ENCODE measurements around the gene HMGB3. TPM values are rescaled to one million over a fixed set of nuclear protein-coding genes. Genes with fewer than 3 reads are reported as not detected.
A peak's percentile ranks its signal among the peaks of the same experiment; 100 is the strongest.
"Not testable (repeated sequence)": the region's sequence is repeated elsewhere in the genome, so short reads cannot be mapped to it uniquely, and the experiment has no call there.

The HMGB3 gene
- total RNA-seq, 1 donor from 2014 or later = 16.8 TPM

DNA sequence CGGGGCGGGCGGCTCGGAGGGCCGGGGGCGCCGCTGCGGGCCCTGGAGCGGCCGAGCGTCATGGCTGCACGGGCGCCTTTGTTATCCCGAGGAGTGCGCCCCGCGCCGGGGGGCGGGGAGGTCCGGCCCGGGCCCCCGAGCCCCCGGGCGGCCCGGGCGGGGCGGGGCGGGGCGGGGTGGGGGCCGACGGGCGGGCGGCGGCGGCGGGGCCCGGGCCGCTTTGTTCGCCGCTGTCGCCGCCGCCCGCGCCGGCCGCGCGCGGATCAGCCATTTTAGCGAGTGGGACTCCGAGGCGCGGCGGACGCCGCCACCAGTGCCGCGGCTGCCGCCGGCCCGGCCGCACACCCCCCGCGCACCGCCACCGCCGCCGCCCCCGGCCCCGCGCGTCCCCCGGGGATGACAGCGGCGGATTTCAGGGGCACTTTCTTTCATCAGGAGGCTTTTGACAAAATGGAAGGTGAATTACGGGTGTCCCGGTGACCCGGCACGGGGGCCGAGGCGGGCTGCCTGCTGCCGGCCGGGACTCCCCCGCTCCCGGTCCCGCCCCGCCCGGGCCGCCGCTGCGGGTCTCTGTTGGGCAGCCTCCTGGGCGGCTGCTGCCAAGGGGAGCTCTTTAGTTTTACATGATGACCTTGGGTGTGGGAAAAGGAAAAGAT is 1.2 kb downstream of the HMGB3 start:
- DNase-seq (no peak), ATAC-seq (no peak)
- TF ChIP-seq, protein P1, sequence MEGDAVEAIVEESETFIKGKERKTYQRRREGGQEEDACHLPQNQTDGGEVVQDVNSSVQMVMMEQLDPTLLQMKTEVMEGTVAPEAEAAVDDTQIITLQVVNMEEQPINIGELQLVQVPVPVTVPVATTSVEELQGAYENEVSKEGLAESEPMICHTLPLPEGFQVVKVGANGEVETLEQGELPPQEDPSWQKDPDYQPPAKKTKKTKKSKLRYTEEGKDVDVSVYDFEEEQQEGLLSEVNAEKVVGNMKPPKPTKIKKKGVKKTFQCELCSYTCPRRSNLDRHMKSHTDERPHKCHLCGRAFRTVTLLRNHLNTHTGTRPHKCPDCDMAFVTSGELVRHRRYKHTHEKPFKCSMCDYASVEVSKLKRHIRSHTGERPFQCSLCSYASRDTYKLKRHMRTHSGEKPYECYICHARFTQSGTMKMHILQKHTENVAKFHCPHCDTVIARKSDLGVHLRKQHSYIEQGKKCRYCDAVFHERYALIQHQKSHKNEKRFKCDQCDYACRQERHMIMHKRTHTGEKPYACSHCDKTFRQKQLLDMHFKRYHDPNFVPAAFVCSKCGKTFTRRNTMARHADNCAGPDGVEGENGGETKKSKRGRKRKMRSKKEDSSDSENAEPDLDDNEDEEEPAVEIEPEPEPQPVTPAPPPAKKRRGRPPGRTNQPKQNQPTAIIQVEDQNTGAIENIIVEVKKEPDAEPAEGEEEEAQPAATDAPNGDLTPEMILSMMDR (IDR thresholded peaks at IDR 0.05) = no peak
- H3K27me3 ChIP-seq (ENCODE audit: low read depth) = no peaks in the 10 kb centered on the region
- H3K27ac ChIP-seq = no peak overlapping the region
- no peaks in the 10 kb centered on the region for H3K9me3 ChIP-seq
- H3K36me3 ChIP-seq = no peaks in the 10 kb centered on the region
- intact Hi-C loops (cut with DNase I) = no loop called here
- peak overlapping the region; percentile 54 for H3K4me3 ChIP-seq
- H3K4me1 ChIP-seq = no peaks in the 10 kb centered on the region

DNA sequence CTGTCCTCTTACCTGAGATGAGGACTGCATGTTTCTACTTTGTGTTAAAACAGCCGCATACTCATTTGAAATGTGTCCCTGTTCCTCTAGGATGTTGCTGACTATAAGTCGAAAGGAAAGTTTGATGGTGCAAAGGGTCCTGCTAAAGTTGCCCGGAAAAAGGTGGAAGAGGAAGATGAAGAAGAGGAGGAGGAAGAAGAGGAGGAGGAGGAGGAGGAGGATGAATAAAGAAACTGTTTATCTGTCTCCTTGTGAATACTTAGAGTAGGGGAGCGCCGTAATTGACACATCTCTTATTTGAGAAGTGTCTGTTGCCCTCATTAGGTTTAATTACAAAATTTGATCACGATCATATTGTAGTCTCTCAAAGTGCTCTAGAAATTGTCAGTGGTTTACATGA is 4.6 kb downstream of the HMGB3 start:
- ATAC-seq; H3K9me3 ChIP-seq; intact Hi-C loops (cut with DNase I); H3K36me3 ChIP-seq; H3K4me3 ChIP-seq; H3K27ac ChIP-seq; H3K27me3 ChIP-seq (ENCODE audit: low read depth); DNase-seq; H3K4me1 ChIP-seq: not testable (repeated sequence)

DNA sequence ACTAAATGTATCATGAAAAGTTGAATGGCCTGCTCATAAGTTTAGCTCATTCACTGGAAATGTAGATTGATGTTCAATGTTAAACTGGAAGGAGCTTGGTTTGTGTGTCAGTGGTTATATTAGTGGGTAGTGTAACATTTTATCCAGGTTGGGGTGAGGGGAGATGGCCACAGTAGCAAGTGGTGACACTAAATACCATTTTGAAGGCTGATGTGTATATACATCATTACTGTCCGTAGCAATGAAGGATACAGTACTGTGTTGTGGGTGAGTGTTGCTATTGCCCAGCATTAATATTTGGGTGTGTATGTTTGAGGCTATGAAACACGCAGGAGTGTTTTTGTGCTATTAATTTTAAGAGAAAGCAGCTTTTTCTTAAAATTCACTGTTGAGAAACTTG is 6.3 kb downstream of the HMGB3 start:
- TF ChIP-seq, protein P1 (IDR thresholded peaks at IDR 0.05) = no peak
- H3K27ac ChIP-seq = no peak overlapping the region
- ATAC-seq (no peak), DNase-seq (no peak)
- H3K36me3 ChIP-seq = no peaks in the 10 kb centered on the region
- intact Hi-C loops (cut with DNase I) = no loop called here
- no peak overlapping the region for H3K4me3 ChIP-seq
- no peaks in the 10 kb centered on the region for H3K9me3 ChIP-seq
- H3K4me1 ChIP-seq = no peaks in the 10 kb centered on the region
- no peaks in the 10 kb centered on the region for H3K27me3 ChIP-seq (ENCODE audit: low read depth)

DNA sequence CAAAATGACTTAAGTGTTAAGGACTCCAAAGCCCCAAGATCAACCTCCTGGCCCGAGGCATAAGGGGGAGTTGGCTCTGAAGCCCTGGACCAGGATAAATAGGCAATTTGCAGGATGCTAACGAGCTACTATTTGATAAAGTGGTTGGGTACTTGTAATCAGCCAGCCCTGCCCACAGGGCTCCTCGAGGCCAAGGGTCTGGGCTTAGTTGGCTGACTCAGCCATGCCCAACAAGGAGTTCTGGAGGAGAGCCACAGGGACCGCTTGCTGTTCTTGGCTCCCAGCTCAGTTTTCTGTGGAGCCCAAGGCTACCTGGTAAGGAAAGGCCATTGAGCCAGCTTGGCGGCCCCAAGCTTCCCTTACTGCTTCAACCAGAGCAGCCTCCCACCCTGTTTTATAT is 7.8 kb downstream of the HMGB3 start:
- no peak for ATAC-seq

DNA sequence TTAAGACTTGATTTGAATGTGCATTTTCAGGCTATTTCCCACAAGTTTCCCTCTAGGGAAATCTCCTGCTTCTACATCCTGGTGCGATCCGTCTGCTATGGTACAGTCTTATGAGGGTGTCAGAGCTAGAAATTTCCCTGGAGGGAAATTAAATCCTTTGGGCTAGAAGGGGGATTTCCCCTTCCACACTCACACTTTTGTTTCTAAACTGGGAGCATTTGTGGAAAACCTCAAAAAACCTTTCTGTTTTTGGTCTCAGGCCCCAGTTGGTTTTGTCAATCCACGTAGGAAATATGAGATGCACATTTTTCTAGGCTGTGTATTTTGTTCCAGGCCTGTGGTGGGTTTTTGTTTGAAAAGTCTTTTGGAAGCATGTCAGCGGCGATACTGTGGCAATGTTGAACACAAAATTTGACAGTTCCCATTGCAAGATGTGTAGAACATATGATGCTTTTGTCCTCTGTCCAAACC is 17.8 kb downstream of the HMGB3 start:
- TF ChIP-seq, protein P1 (IDR thresholded peaks at IDR 0.05) = no peak
- Histone ChIP-seq H3K4me1 (no peaks in the 10 kb centered on the region), H3K4me3 (no peak overlapping the region), H3K27ac (no peak overlapping the region), H3K36me3 (no peaks in the 10 kb centered on the region), H3K9me3 (no peaks in the 10 kb centered on the region), H3K27me3 (ENCODE audit: low read depth) (no peaks in the 10 kb centered on the region)
- no peak for DNase-seq
- ATAC-seq = no peak
- intact Hi-C loops (cut with DNase I) = no loop called here

More for the DNA sequence above, 7.8 kb downstream of the HMGB3 start:
- Histone ChIP-seq H3K27ac (no peak overlapping the region), H3K36me3 (no peaks in the 10 kb centered on the region), H3K4me1 (no peaks in the 10 kb centered on the region), H3K9me3 (no peaks in the 10 kb centered on the region), H3K27me3 (ENCODE audit: low read depth) (no peaks in the 10 kb centered on the region), H3K4me3 (no peak overlapping the region)
- no peak for DNase-seq
- intact Hi-C loops (cut with DNase I) = no loop called here
- TF ChIP-seq, protein P1 (IDR thresholded peaks at IDR 0.05) = no peak

DNA sequence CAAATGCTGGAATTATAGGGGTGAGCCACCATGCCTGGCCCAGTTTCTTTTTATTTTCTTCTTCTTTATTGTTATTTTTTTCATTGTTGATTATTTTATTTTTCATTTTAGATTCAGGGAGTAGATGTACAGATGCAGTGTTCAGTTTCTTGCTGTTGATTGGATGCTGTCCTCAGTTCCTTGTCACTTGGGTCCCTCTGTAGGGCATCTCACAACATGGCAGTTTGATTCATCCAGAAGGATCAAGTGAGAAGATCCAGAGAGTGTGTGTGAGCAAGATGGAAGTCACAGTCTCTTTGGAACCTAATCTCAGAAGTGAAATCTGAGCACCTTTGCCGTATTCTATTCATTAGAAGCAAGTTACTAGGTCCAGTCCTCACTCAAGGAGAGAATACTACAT is 20.9 kb downstream of the HMGB3 start:
- Histone ChIP-seq H3K27ac (no peak overlapping the region), H3K27me3 (ENCODE audit: low read depth) (no peaks in the 10 kb centered on the region), H3K36me3 (no peaks in the 10 kb centered on the region), H3K4me1 (no peaks in the 10 kb centered on the region), H3K4me3 (no peak overlapping the region), H3K9me3 (no peaks in the 10 kb centered on the region)
- TF ChIP-seq, protein P1 (IDR thresholded peaks at IDR 0.05) = no peak
- ATAC-seq = no peak
- intact Hi-C loops (cut with DNase I) = no loop called here
- DNase-seq = no peak

Measured in lower lobe of right lung (tissue), 2 donors.